Spleen (tissue), 7 donors: ENCODE data around the gene TEDC2.

ENCODE experiments used
- POLR2A ChIP-seq, 3 donors: fragments of 450-650 bp; IDR thresholded peaks; one replicate each; pipeline ENCODE4 v1.5.1; 2017; ENCODE audit warnings: antibody characterized with exemption in 3 of 3, mild to moderate bottlenecking in 1 of 3
- POLR2AphosphoS5 ChIP-seq, 3 donors: sonication (generic); formaldehyde crosslinking; IDR thresholded peaks; one replicate each; pipeline ENCODE4 v1.5.1; 2017; ENCODE audit warnings: antibody characterized with exemption in 3 of 3
- TF ChIP-seq, protein P1 (sequence below), 11 experiments: fragments of 200-600 bp in 7 of 11; fragments of 450-650 bp in 4 of 11; sonication (generic) in 4 of 11; IDR thresholded peaks in 8 of 11; conservative IDR thresholded peaks in 3 of 11; 1 replicate in 7 of 11; 2 replicates in 4 of 11; pipeline versions ENCODE4 v1.4.0 to v1.8.0; 2016 to 2021; ENCODE audit warnings: antibody characterized with exemption in 11 of 11, inconsistent platforms in 4 of 11, mild to moderate bottlenecking in 1 of 11
- donor health status: DM: no; HTN: no; CAD: no; lungs with moderate emphysema.
- donor health status: DM: no; HTN: no; CAD: no.
- donor health status: DM: no; HTN: no; CAD: no.

DNA sequence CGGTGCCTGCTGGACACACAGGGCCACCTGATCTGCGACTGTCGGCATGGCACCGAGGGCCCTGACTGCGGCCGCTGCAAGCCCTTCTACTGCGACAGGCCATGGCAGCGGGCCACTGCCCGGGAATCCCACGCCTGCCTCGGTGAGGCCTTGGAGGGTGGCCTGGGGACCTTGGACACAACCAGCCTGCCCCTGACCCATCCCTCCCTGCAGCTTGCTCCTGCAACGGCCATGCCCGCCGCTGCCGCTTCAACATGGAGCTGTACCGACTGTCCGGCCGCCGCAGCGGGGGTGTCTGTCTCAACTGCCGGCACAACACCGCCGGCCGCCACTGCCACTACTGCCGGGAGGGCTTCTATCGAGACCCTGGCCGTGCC is 12.6 kb downstream of the TEDC2 start:
- TF ChIP-seq, protein P1, sequence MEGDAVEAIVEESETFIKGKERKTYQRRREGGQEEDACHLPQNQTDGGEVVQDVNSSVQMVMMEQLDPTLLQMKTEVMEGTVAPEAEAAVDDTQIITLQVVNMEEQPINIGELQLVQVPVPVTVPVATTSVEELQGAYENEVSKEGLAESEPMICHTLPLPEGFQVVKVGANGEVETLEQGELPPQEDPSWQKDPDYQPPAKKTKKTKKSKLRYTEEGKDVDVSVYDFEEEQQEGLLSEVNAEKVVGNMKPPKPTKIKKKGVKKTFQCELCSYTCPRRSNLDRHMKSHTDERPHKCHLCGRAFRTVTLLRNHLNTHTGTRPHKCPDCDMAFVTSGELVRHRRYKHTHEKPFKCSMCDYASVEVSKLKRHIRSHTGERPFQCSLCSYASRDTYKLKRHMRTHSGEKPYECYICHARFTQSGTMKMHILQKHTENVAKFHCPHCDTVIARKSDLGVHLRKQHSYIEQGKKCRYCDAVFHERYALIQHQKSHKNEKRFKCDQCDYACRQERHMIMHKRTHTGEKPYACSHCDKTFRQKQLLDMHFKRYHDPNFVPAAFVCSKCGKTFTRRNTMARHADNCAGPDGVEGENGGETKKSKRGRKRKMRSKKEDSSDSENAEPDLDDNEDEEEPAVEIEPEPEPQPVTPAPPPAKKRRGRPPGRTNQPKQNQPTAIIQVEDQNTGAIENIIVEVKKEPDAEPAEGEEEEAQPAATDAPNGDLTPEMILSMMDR (IDR thresholded peaks at IDR 0.05 in 8 of 11, conservative IDR thresholded peaks at IDR 0.05 in 3 of 11): no peak
- TF ChIP-seq POLR2A (IDR thresholded peaks at IDR 0.05): no peak
- TF ChIP-seq POLR2AphosphoS5 (IDR thresholded peaks at IDR 0.05): no peak
